ENCODE measurements around the gene CAND1.

Gene CAND1

GRCh38 chr12:67367843-67368242 is 98.7 kb downstream of the CAND1 start:
- Histone ChIP-seq H3K36me3 (no peaks in the 10 kb centered on the region), H3K4me3 (no peak overlapping the region), H3K4me1 (no peaks in the 10 kb centered on the region), H3K27ac (no peak overlapping the region), H3K9me3 (no peaks in the 10 kb centered on the region), H3K27me3 (no peaks in the 10 kb centered on the region)
- intact Hi-C loops (cut with DNase I; ENCODE audit: low total_unique reads): loop anchor here (10.0 kb wide), 1 partner anchor 47 kb away; no protein-coding TSS in a partner anchor
- TF ChIP-seq, protein P1, sequence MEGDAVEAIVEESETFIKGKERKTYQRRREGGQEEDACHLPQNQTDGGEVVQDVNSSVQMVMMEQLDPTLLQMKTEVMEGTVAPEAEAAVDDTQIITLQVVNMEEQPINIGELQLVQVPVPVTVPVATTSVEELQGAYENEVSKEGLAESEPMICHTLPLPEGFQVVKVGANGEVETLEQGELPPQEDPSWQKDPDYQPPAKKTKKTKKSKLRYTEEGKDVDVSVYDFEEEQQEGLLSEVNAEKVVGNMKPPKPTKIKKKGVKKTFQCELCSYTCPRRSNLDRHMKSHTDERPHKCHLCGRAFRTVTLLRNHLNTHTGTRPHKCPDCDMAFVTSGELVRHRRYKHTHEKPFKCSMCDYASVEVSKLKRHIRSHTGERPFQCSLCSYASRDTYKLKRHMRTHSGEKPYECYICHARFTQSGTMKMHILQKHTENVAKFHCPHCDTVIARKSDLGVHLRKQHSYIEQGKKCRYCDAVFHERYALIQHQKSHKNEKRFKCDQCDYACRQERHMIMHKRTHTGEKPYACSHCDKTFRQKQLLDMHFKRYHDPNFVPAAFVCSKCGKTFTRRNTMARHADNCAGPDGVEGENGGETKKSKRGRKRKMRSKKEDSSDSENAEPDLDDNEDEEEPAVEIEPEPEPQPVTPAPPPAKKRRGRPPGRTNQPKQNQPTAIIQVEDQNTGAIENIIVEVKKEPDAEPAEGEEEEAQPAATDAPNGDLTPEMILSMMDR (IDR thresholded peaks at IDR 0.05): no peak
- no peak for DNase-seq

All from tibial artery (tissue), 4 donors.